ENCODE measurements around the gene WTAP. TPM values are rescaled to one million over a fixed set of nuclear protein-coding genes. Genes with fewer than 3 reads are reported as not detected.
"Not testable (repeated sequence)": the region's sequence is repeated elsewhere in the genome, so short reads cannot be mapped to it uniquely, and the experiment has no call there.

Gene WTAP
- total and polyA plus RNA-seq, 2 experiments from 2014 or later: 108 to 121 TPM

DNA sequence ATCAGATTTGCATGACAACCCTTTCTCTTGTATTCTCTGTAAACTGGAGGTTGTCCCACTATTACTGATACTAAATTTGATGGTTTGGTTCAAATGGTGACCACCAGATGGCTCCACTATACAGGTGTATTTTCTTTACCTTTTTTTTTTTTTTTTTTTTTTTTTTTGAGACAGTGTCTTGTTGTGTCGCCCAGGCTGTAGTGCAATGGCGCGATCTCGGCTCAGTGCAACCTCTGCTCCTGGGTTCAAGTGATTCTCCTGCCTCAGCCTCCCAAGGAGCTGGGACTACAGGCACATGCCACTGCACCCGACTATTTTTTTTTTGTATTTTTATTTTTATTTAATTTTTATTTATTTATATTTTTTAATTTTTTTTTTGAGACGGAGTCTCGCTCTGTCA is 6.6 kb upstream of the WTAP start:
- H3K27me3 ChIP-seq (ENCODE audit: insufficient read depth): no peaks in the 10 kb centered on the region

DNA sequence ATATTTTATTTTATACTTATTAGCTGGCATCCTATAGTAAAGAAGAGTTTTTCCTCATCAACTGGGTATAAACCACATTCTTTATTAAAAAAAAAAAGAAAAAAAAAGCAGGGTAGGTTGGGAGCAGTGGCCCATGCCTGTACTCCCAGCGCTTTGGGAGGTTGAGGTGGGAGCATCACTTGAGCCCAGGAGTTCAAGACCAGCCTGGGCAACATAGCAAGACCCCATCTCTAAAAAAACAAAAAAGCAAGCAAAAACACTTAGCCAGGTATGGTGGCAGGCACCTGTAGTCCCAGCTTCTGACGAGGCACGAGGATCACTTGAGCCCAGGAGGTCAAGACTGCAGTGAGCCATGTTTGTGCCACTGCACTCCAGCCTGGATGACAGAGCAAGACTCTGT is 5.3 kb upstream of the WTAP start:
- not testable (repeated sequence) for H3K9me3 Mint-ChIP-seq; H3K9me2 ChIP-seq (ENCODE audit: insufficient read depth); H3K27me3 ChIP-seq (ENCODE audit: insufficient read depth); H3K4me3 ChIP-seq; H3K4me2 ChIP-seq; H3K4me1 ChIP-seq (ENCODE audit: insufficient read depth); H3F3A ChIP-seq (replicated peaks; ENCODE audit: low read depth); H3K27ac ChIP-seq (ENCODE audit: low read depth); ATAC-seq; H3K27ac Mint-ChIP-seq; H3K36me3 ChIP-seq (ENCODE audit: insufficient read depth); DNase-seq (ENCODE audit: low spot score); H2AFZ ChIP-seq; H3K4me3 Mint-ChIP-seq
- peaks cover 10% of the 10 kb centered on the region for H3K4me1 Mint-ChIP-seq
- H3K27me3 Mint-ChIP-seq (ENCODE audit: insufficient read depth, low read depth, poor library complexity): peaks cover 14% of the 10 kb centered on the region
- peaks cover 66% of the 10 kb centered on the region for H3K79me2 ChIP-seq (replicated peaks; ENCODE audit: insufficient read depth)
- H4K20me1 ChIP-seq (replicated peaks; ENCODE audit: insufficient read depth): peaks cover 10% of the 10 kb centered on the region; the same call in 1 of the 2 replicates
- H3K36me3 Mint-ChIP-seq (ENCODE audit: low read depth): peaks cover 25% of the 10 kb centered on the region; the same call in 2 of the 3 replicates

More for the DNA sequence above, 6.6 kb upstream of the WTAP start:
- ATAC-seq: peak; percentile 63
- TF ChIP-seq, protein P1, sequence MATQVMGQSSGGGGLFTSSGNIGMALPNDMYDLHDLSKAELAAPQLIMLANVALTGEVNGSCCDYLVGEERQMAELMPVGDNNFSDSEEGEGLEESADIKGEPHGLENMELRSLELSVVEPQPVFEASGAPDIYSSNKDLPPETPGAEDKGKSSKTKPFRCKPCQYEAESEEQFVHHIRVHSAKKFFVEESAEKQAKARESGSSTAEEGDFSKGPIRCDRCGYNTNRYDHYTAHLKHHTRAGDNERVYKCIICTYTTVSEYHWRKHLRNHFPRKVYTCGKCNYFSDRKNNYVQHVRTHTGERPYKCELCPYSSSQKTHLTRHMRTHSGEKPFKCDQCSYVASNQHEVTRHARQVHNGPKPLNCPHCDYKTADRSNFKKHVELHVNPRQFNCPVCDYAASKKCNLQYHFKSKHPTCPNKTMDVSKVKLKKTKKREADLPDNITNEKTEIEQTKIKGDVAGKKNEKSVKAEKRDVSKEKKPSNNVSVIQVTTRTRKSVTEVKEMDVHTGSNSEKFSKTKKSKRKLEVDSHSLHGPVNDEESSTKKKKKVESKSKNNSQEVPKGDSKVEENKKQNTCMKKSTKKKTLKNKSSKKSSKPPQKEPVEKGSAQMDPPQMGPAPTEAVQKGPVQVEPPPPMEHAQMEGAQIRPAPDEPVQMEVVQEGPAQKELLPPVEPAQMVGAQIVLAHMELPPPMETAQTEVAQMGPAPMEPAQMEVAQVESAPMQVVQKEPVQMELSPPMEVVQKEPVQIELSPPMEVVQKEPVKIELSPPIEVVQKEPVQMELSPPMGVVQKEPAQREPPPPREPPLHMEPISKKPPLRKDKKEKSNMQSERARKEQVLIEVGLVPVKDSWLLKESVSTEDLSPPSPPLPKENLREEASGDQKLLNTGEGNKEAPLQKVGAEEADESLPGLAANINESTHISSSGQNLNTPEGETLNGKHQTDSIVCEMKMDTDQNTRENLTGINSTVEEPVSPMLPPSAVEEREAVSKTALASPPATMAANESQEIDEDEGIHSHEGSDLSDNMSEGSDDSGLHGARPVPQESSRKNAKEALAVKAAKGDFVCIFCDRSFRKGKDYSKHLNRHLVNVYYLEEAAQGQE (IDR thresholded peaks at IDR 0.05; ENCODE audit: unreplicated experiment): no peak
- TF ChIP-seq, protein P2, sequence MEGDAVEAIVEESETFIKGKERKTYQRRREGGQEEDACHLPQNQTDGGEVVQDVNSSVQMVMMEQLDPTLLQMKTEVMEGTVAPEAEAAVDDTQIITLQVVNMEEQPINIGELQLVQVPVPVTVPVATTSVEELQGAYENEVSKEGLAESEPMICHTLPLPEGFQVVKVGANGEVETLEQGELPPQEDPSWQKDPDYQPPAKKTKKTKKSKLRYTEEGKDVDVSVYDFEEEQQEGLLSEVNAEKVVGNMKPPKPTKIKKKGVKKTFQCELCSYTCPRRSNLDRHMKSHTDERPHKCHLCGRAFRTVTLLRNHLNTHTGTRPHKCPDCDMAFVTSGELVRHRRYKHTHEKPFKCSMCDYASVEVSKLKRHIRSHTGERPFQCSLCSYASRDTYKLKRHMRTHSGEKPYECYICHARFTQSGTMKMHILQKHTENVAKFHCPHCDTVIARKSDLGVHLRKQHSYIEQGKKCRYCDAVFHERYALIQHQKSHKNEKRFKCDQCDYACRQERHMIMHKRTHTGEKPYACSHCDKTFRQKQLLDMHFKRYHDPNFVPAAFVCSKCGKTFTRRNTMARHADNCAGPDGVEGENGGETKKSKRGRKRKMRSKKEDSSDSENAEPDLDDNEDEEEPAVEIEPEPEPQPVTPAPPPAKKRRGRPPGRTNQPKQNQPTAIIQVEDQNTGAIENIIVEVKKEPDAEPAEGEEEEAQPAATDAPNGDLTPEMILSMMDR (conservative IDR thresholded peaks at IDR 0.05; ENCODE audit: low read depth in 2 of 2): peak; percentile 48 to 60
- TF ChIP-seq POLR2AphosphoS5 (IDR thresholded peaks at IDR 0.05; ENCODE audit: low read depth) (no peak), STAT1 (IDR thresholded peaks at IDR 0.05; ENCODE audit: unreplicated experiment) (no peak), EZH2phosphoT487 (IDR thresholded peaks at IDR 0.05; ENCODE audit: unreplicated experiment) (no peak), NANOG (IDR thresholded peaks at IDR 0.05; ENCODE audit: borderline replicate concordance) (no peak)
- H3F3A ChIP-seq (replicated peaks; ENCODE audit: low read depth): no peaks in the 10 kb centered on the region
- H2AFZ ChIP-seq: no peak overlapping the region
- H3K4me1 ChIP-seq (ENCODE audit: insufficient read depth): peaks cover 6% of the 10 kb centered on the region; the same call in 1 of the 2 replicates
- H4K20me1 ChIP-seq (replicated peaks; ENCODE audit: insufficient read depth): peaks cover 10% of the 10 kb centered on the region; the same call in 1 of the 2 replicates
- no peak overlapping the region for H3K4me2 ChIP-seq
- Mint-ChIP-seq H3K27ac (no peak overlapping the region), H3K4me3 (no peak overlapping the region), H3K36me3 (ENCODE audit: low read depth) (peaks cover 17% of the 10 kb centered on the region; the same call in 2 of the 3 replicates), H3K27me3 (ENCODE audit: insufficient read depth, low read depth, poor library complexity) (peaks cover 6% of the 10 kb centered on the region), H3K9me3 (no peaks in the 10 kb centered on the region), H3K4me1 (peaks cover 5% of the 10 kb centered on the region)
- H3K79me2 ChIP-seq (replicated peaks; ENCODE audit: insufficient read depth): peaks cover 58% of the 10 kb centered on the region
- DNase-seq (ENCODE audit: low spot score): peak; percentile 75
- H3K9me2 ChIP-seq (ENCODE audit: insufficient read depth): no peaks in the 10 kb centered on the region
- no peak overlapping the region for H3K27ac ChIP-seq (ENCODE audit: low read depth)
- H3K4me3 ChIP-seq: no peak overlapping the region
- no peaks in the 10 kb centered on the region for H3K36me3 ChIP-seq (ENCODE audit: insufficient read depth)

Measured in GM23338 (cell line).